Mucosa of gallbladder (tissue), 1 donor: Measurements from ENCODE around the gene FOXC1. TPM values are rescaled to one million over a fixed set of nuclear protein-coding genes. Genes with fewer than 3 reads are reported as not detected.

Experiments
- DNase-seq: peaks from one replicate; pipeline ENCODE4 v3.0.0-alpha.2; 2020; ENCODE audit warnings: low spot score
- total RNA-seq: library from RNA; stranded (reverse); gene quantifications from one replicate; pipeline ENCODE4 v1.2.1, GENCODE V29; 2021
- donor health status: DM: no; HTN: no; CAD: no.

The FOXC1 gene
- total RNA-seq, 1 donor from 2014 or later, result 9.5 TPM

- no peak for DNase-seq
These were observed 2.7 kb downstream of the FOXC1 start for GRCh38 chr6:1612299-1612973.

GRCh38 chr6:1612974-1613306 lies 3.2 kb downstream of the FOXC1 start:
- no peak for DNase-seq

GRCh38 chr6:1613346-1613687 lies 3.6 kb downstream of the FOXC1 start:
- DNase-seq, result no peak

- no peak for DNase-seq
These were observed 4.2 kb downstream of the FOXC1 start for GRCh38 chr6:1613688-1614447.

GRCh38 chr6:1614448-1615150 lies 4.9 kb downstream of the FOXC1 start:
- DNase-seq, result no peak

GRCh38 chr6:1615151-1615852 lies 5.6 kb downstream of the FOXC1 start:
- no peak for DNase-seq

GRCh38 chr6:1615853-1616420 lies 6.2 kb downstream of the FOXC1 start:
- no peak for DNase-seq

- no peak for DNase-seq
These were observed 7.2 kb downstream of the FOXC1 start for GRCh38 chr6:1616701-1617463.

- no peak for DNase-seq
These were observed 8.0 kb downstream of the FOXC1 start for GRCh38 chr6:1617466-1618310.

- no peak for DNase-seq
These were observed 8.8 kb downstream of the FOXC1 start for GRCh38 chr6:1618311-1619097.

GRCh38 chr6:1619098-1619672 lies 9.5 kb downstream of the FOXC1 start:
- DNase-seq, result no peak

- DNase-seq, result no peak
These were observed 10.2 kb downstream of the FOXC1 start for GRCh38 chr6:1619673-1620503.

- DNase-seq, result no peak
These were observed 10.9 kb downstream of the FOXC1 start for GRCh38 chr6:1620504-1621069.

- no peak for DNase-seq
These were observed 11.5 kb downstream of the FOXC1 start for GRCh38 chr6:1621070-1621701.

- no peak for DNase-seq
These were observed 12.6 kb downstream of the FOXC1 start for GRCh38 chr6:1622220-1622850.

GRCh38 chr6:1622851-1623768 lies 13.4 kb downstream of the FOXC1 start:
- DNase-seq, result no peak
